Glutamatergic neuron (in vitro differentiated cells): ENCODE data around the gene HBEGF. TPM values are rescaled to one million over a fixed set of nuclear protein-coding genes. Genes with fewer than 3 reads are reported as not detected.

ENCODE experiments used
- DNase-seq: peaks from one replicate; pipeline ENCODE4 v3.0.0; 2022
- H3K27ac Mint-ChIP-seq: one replicate; pipeline ENCODE4 v1.8.0; 2020; ENCODE audit warnings: mild to moderate bottlenecking, mixed read lengths, inconsistent platforms; ENCODE audit not compliant: unreplicated experiment
- H3K27me3 Mint-ChIP-seq: one replicate; pipeline ENCODE4 v1.8.0; 2020; ENCODE audit warnings: mild to moderate bottlenecking, moderate library complexity, mixed read lengths, inconsistent platforms; ENCODE audit not compliant: unreplicated experiment
- H3K36me3 Mint-ChIP-seq: one replicate; pipeline ENCODE4 v1.8.0; 2020; ENCODE audit warnings: mild to moderate bottlenecking, mixed read lengths, inconsistent platforms; ENCODE audit not compliant: unreplicated experiment
- H3K4me1 Mint-ChIP-seq: one replicate; pipeline ENCODE4 v1.8.0; 2020; ENCODE audit warnings: mild to moderate bottlenecking, low read depth, mixed read lengths, inconsistent platforms; ENCODE audit not compliant: unreplicated experiment
- H3K4me3 Mint-ChIP-seq: one replicate; pipeline ENCODE4 v1.8.0; 2020; ENCODE audit warnings: mild to moderate bottlenecking, mixed read lengths, inconsistent platforms; ENCODE audit not compliant: unreplicated experiment
- H3K9me3 Mint-ChIP-seq: one replicate; pipeline ENCODE4 v1.8.0; 2020; ENCODE audit warnings: mild to moderate bottlenecking, moderate library complexity, mixed read lengths, inconsistent platforms; ENCODE audit not compliant: unreplicated experiment
- long read RNA-seq: library from polyadenylated mRNA; unstranded; transcript quantifications from one replicate; pipeline ENCODE4 v2.0.0, GENCODE V29; 2020; ENCODE audit not compliant: unreplicated experiment
- total RNA-seq: library from RNA; stranded (reverse); fragmentation: NEBNext Ultra II Directional; extraction: Animal tissue kit (Norgen Biotek cat#: 25700); gene quantifications from one replicate; pipeline ENCODE4 v1.2.1, GENCODE V29; 2021; ENCODE audit not compliant: unreplicated experiment
- TF ChIP-seq, protein P1 (sequence below): fragments of 200-600 bp; sonication (generic); IDR thresholded peaks from one replicate; pipeline ENCODE4 v1.5.0; 2021; ENCODE audit not compliant: partially characterized antibody, unreplicated experiment

The HBEGF gene
- 2.5 TPM for total RNA-seq
- long read RNA-seq, partial matches to known transcripts = 0 of 3 reads
- long read RNA-seq, other reads (novel, unspliced or antisense) = 1 of 3 reads

DNA sequence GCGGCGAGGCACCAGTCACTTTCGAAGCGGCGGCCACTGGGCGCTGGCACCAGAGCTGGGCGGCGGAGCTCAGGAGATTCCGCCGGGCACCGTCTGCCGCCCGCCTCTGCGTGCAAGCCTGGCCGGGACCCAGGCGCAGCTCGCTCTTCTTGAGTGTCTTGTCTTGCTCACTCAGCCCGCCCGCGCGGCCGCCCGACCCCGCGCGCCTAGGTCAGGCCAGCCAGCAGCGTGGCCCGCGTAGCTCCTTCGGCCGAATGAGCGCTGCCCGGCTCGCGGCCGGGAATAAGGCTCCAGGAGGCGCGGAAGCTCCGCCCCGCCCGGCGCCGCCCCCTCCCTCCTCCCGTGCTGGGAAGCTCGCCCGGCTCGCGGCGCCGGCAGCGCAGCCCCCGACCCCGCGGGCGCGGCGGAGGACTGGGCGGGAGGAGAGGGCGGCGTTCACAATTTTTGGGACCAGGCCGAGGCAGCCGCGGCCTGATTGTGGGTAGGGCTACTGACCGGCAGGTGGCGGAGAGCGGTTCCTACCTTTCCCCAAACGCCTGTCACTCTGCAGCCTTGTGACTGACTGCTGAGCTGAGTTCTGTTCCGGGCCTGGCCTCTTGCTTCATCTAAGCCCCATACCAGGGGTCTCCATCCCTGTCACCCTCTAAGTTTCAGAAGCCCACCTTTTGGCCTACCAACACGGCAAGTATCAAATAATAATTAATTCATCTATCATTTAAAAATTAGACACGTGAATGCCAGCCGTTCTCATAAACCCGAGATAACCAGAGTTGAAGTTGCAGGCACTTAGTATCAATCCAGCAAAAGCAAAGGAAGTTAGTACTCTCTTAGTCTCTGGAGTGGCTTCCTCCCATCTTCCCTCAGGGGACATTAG is at the start of gene HBEGF:
HBEGF (minus strand) TSS at position 256 of the 874 bp plus-strand sequence. CDS start 275 bp downstream, outside the sequence.
- TF ChIP-seq, protein P1, sequence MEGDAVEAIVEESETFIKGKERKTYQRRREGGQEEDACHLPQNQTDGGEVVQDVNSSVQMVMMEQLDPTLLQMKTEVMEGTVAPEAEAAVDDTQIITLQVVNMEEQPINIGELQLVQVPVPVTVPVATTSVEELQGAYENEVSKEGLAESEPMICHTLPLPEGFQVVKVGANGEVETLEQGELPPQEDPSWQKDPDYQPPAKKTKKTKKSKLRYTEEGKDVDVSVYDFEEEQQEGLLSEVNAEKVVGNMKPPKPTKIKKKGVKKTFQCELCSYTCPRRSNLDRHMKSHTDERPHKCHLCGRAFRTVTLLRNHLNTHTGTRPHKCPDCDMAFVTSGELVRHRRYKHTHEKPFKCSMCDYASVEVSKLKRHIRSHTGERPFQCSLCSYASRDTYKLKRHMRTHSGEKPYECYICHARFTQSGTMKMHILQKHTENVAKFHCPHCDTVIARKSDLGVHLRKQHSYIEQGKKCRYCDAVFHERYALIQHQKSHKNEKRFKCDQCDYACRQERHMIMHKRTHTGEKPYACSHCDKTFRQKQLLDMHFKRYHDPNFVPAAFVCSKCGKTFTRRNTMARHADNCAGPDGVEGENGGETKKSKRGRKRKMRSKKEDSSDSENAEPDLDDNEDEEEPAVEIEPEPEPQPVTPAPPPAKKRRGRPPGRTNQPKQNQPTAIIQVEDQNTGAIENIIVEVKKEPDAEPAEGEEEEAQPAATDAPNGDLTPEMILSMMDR = peak; percentile 74
- Mint-ChIP-seq H3K9me3 (peaks cover 2% of the 10 kb centered on the region), H3K36me3 (no peaks in the 10 kb centered on the region), H3K4me3 (peak within 1 kb of the TSS; percentile 84), H3K27ac (peak within 1 kb of the TSS; percentile 71), H3K4me1 (peaks cover 16% of the 10 kb centered on the region), H3K27me3 (peaks cover 11% of the 10 kb centered on the region)
- DNase-seq = peak; percentile 81

GRCh38 chr5:140393738-140394137 is 47.3 kb upstream of the HBEGF start:
- TF ChIP-seq, protein P1 = no peak
- Mint-ChIP-seq H3K4me1 (no peaks in the 10 kb centered on the region), H3K36me3 (no peaks in the 10 kb centered on the region), H3K27ac (no peak overlapping the region), H3K27me3 (no peaks in the 10 kb centered on the region), H3K9me3 (no peaks in the 10 kb centered on the region), H3K4me3 (no peak overlapping the region)
- DNase-seq = no peak

- Mint-ChIP-seq H3K4me3 (no peak overlapping the region), H3K36me3 (no peaks in the 10 kb centered on the region)
- TF ChIP-seq, protein P1 = no peak
These were observed 45.3 kb upstream of the HBEGF start for GRCh38 chr5:140391732-140392131.

DNA sequence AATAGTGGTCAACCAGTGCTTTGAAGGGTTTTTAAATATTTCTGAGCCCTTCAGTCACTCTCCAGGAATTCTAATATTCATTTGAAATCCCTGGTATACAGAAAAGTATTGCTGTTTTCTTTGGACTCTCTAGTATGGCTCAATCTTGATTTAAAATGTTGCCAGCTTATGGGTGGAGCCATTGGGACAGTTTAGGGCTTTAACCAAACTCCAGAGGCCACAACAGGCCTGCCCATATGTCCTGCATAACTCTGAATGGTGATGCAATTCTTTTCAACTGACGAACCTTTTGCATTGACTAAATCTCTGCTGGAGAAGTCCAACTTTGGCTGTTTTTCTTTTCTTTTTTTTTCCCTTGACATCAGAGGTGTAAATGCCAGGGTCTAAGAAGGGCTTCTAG is 44.9 kb upstream of the HBEGF start:
- Mint-ChIP-seq H3K27ac (no peak overlapping the region), H3K27me3 (no peaks in the 10 kb centered on the region), H3K9me3 (no peaks in the 10 kb centered on the region), H3K4me3 (no peak overlapping the region), H3K4me1 (no peaks in the 10 kb centered on the region), H3K36me3 (no peaks in the 10 kb centered on the region)
- no peak for DNase-seq
- TF ChIP-seq, protein P1 = no peak

More at GRCh38 chr5:140391732-140392131, 45.3 kb upstream of the HBEGF start:
- Mint-ChIP-seq H3K27me3 (no peaks in the 10 kb centered on the region), H3K4me1 (no peaks in the 10 kb centered on the region), H3K27ac (no peak overlapping the region), H3K9me3 (no peaks in the 10 kb centered on the region)
- no peak for DNase-seq

DNA sequence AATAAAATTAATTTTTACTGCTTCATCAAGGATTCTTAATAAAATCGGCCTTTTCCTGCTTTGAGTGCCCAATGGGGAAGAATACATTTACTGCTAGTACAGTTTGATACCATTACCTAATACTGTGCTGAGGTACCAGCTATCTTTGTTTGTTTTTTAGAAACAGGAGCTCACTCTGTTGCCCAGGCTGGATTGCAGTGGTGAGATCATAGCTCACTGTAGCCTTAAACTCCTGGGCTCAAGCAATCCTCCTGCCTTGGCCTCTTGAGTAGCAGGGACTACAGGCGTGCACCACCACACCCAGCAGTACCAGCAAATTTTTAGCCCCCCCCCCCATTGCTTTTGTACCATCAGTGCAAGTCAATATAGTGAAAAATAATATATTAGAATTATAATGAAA is 41.6 kb upstream of the HBEGF start:
- DNase-seq = no peak
- Mint-ChIP-seq H3K27me3 (no peaks in the 10 kb centered on the region), H3K36me3 (no peaks in the 10 kb centered on the region), H3K4me1 (no peaks in the 10 kb centered on the region), H3K9me3 (no peaks in the 10 kb centered on the region), H3K27ac (no peak overlapping the region), H3K4me3 (no peak overlapping the region)
- TF ChIP-seq, protein P1 = no peak
